ENCODE data around the gene DPY19L1.
"Not testable (repeated sequence)": the region's sequence is repeated elsewhere in the genome, so short reads cannot be mapped to it uniquely, and the experiment has no call there.

The DPY19L1 gene

DNA sequence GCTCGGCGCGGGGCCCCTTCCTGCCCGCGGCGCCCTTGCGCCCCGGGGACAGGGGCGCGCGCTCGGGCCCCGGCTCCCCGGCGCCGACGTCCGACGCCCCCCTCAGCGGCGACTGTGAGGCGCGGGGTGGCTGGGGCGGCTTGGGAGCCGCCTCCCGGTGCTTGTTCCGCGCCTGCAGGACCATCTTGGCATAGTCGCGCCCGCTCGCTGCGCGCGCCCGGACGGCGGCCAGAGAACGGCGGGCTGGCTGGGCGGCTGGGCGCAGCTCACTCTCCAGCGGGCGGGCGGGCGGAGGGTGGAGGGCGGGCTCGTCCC lies at the start of gene DPY19L1:
Gene DPY19L1 (minus strand): TSS at position 275 of the 315 bp plus-strand sequence. CDS start 91 bp downstream, at position 184.
- DNase-seq (ENCODE audit: low read depth in 2 of 2): no peak

DNA sequence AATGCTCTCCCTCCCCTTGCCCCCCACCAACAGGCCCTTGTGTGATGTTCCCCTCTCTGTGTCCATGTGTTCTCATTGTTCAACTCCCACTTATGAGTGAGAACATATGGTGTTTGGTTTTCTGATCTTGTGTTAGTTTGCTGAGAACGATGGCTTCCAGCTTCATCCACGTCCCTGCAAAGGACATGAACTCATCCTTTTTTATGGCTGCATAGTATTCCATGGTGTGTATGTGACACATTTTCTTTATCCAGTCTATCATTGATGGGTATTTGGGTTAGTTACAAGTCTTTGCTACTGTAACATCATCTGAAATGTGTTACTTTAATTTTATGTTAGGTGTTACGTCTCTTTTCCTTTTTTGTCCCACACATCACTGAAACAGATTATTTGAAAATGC lies 42.2 kb upstream of the DPY19L1 start:
- not testable (repeated sequence) for DNase-seq (ENCODE audit: low read depth in 2 of 2)

- not testable (repeated sequence) for DNase-seq (ENCODE audit: low read depth in 2 of 2)
These were observed 36.7 kb upstream of the DPY19L1 start for GRCh38 chr7:35074008-35074407.

GRCh38 chr7:35072950-35073827 lies 35.9 kb upstream of the DPY19L1 start:
- DNase-seq (ENCODE audit: low read depth in 2 of 2): peak; percentile 8 to 12

DNA sequence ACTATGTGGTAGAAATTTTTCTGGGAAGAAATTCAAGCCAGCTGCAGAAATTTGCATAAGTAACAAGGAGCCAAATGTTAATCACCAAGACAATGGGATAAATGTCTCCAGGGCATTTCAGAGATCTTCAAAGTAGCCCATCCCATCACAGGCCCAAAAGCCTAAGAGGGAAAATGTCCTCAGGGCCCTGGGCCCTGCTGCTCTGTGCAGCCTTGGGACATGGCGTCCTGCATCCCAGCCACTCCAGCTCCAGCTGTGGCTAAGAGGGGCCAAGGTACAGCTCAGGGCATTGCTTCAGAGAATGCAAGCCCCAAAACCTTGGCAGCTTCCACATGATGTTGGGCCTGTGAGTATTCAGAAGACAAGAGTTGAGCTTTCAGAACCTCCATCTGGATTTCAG lies 31.8 kb upstream of the DPY19L1 start:
- DNase-seq (ENCODE audit: low read depth in 2 of 2): not testable (repeated sequence)

DNA sequence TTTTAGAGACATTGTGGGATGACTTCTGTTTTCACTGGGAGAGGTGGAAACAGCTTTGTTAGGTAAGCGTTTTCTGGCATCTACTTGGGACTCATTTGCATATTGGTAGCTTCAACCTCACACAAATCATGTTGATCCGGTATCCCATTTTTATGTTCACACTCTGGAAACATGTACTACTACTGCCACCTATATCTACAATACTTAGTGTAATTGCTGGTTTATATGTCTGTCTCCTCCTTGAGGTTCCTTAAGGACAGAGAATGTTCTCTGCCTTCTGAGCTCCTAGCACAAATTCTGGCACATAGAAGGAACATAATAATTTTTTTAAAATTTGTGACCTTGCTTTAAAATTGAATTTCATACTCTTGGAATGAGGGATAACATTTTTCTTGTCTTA lies 28.1 kb upstream of the DPY19L1 start:
- DNase-seq (ENCODE audit: low read depth in 2 of 2): not testable (repeated sequence)

- DNase-seq (ENCODE audit: low read depth in 2 of 2): not testable (repeated sequence)
These were observed 21.3 kb upstream of the DPY19L1 start for GRCh38 chr7:35058571-35058970.

GRCh38 chr7:35057505-35058451 lies 20.5 kb upstream of the DPY19L1 start:
- DNase-seq (ENCODE audit: low read depth in 2 of 2): not testable (repeated sequence)

GRCh38 chr7:35055733-35056132 lies 18.4 kb upstream of the DPY19L1 start:
- not testable (repeated sequence) for DNase-seq (ENCODE audit: low read depth in 2 of 2)

- peak in 1 of 2 experiments; percentile 24 for DNase-seq (ENCODE audit: low read depth in 2 of 2)
These were observed 16.3 kb upstream of the DPY19L1 start for GRCh38 chr7:35053488-35054175.

GRCh38 chr7:35048390-35048789 lies 11.1 kb upstream of the DPY19L1 start:
- DNase-seq (ENCODE audit: low read depth in 2 of 2): not testable (repeated sequence)

GRCh38 chr7:35047912-35048305 lies 10.6 kb upstream of the DPY19L1 start:
- not testable (repeated sequence) for DNase-seq (ENCODE audit: low read depth in 2 of 2)

DNA sequence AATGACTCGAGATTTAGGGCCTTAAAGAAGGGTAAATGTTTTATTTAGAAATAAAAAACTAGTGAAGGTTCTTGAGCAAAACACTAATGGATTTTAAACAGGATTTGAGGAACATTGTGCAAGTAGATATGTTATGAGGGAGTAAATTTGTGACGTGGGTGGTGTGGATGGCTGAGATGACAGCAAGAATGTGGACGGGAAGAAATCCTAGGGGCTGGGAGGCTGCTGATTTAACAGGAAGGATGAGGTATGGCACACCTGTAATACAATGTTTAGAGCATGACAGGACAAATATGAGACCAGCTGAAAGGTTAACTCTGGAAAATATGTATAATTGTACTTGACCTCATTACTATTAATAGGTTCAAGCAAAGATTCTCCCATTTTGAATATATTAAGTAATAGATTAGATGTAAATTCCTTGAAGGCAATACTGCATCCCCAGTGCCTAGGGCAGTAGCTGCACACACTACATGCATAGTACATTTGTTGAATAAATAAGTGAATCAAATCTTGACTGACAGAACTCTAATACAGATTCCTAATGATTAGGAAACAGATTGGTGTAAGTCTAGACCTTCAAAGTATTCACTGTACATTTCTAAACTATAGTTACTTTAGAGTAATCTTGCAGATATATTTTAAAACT lies 10.1 kb upstream of the DPY19L1 start:
- not testable (repeated sequence) for DNase-seq (ENCODE audit: low read depth in 2 of 2)

- not testable (repeated sequence) for DNase-seq (ENCODE audit: low read depth in 2 of 2)
These were observed 6.0 kb upstream of the DPY19L1 start for GRCh38 chr7:35043301-35043700.

DNA sequence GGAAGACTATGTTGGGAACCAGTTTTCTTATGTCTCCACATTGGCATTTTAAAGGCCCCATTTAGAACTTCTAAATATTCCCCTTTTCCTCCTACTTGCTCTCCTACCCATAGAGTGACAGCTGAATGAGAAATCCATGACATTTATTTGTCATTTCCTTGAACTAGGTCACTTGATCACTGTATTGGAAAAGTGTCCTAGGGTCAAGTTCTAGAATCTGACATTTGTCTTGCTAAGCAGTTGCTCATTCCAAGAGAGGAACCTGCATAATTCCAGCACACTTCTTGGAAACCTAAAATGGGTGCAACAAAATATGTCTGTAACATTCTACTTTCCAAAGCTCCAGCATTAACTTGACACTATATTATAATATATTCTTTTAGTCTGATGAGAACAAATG lies 3.6 kb upstream of the DPY19L1 start:
- no peak for DNase-seq (ENCODE audit: low read depth in 2 of 2)

DNA sequence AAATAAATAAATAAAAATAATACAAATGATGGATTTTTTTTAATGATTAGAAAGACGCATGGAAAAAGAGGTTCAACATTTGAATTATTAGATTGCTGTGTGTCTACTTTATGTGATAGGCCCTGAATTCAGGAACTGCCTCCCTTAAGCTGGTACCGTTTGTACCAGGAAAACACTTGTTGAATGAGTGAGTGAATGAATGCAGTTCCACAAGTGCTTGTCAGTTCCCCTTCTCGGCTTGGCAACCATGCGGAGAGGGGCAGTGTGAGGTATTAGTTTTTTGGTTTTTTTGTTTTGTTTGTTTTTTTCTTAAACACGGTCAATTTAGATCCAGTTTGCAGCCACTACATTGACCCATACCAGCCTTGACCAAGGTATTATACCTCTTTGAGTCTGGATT lies 2.1 kb upstream of the DPY19L1 start:
- no peak for DNase-seq (ENCODE audit: low read depth in 2 of 2)

- no peak for DNase-seq (ENCODE audit: low read depth in 2 of 2)
These were observed 1.1 kb upstream of the DPY19L1 start for GRCh38 chr7:35038354-35038753.

DNA sequence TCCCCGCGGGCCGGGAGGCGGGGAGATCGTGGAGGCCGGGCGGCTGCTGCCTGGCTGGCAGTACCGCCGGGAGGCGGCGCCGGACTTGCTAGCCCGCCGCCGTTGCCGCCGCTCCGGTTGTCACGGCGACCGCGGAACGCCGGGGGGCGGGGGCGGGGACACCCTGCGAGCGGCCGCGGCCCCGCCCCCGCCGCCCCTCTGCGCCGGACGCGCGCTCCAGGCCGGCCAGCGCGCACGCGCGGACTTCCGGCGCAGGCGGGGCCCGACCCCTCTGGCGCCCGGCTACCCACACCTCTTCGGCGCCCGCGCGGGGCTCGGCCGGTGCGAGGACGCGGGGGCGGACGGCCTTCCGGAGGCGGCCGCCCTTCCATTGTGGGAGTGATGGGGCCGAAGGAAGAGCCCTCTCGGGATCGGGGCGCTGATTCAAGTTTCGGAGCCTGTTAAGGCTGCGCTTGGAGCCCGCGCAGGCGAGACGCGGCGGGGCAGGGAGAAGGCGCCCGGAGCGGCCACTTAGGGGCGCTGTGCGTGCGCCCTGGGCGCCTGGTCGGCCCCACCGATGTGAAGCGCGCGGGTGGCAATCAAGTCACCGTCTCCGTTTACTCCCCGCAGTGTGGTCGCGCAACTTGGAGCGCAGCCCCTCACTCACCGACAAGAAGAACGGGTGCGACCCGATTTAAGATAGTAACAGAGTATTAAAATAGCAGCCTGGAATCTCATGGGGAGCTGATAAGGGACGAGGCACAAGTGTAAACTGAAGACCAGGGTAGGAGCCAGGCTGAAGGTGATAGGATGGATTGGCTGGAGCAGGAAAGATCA lies 449 bp upstream of the DPY19L1 start:
- DNase-seq (ENCODE audit: low read depth in 2 of 2): peak; percentile 87 to 91

DNA sequence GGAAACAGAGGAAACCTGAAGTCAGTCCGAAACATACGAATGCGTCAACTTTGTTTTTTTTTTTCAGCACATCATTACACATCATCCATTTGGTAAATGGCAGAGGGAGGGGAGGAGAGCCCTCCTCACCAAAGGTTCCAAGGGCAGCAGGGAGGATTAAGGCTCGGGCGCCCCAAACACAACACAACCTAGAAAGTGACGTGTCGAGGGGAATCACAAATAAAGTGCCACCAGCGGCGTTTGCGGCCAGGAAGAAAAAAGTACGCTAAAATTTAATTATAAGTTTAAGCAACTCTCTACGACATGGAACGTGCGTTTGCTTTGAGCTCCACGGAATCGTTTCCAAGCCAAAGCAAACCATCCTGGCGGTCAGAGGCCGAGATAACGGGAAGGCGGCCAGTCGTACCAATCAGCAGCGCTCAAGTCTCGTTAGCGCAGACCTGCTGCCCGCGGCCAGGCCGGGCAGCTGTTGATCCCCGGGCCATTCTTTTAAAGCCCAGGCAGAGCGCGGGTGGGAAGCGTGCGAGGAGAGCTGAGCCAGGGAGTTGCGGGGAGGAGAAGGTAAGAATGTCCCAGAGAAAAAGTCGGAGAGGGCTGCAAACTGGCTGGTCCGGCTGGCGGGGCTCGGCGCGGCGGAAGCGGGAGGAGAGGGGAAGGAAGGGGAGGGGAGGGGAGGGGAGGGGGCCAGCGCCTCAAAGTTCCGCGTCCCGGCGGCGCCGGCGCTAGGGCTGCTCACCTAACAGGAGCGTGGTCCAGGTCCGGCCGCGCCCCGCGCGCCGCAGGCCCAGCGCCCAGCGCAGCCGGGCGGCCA lies 719 bp downstream of the DPY19L1 start:
- no peak for DNase-seq (ENCODE audit: low read depth in 2 of 2)
